ENCODE measurements around the gene DAB1.

DAB1 gene

DNA sequence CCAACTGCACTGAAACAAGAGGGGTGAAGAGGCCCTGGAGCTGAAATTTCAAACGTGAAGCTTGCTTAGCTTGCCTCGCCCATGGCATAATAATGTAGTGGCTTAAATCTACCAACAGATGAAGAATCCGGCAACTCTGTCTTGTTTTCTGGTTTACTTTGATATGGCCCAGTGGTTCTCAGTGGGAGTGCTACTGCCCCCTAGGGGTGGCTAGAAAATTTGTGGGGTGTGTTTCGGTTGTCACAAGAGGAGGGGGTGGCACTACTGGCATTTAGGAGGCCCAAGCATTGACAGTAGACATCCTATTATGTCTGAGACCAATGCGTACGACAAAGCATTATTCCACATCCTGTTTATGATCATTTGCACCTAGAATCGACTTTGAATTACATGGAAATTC is 406.1 kb downstream of the DAB1 start:
- no peak for DNase-seq

DNA sequence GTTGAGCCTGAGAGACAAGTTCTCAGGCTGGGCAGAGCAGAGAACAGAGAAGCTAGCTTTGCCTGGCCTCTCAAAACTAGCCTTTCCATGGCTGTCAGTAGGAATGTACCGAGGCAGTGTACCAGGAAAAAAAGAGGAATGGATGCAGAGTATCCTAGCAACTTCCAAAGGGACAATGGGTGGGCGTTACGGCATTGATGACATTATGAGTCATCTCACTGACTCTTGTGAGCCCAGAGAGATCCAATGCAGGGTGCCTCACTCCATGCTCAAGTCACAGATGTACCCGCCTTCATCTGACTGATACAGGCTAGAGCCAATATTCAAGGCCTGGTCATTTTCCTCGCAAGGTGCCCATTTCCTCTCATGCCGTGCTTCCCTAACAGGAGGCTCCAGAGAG is 406.7 kb downstream of the DAB1 start:
- no peak for DNase-seq

DNA sequence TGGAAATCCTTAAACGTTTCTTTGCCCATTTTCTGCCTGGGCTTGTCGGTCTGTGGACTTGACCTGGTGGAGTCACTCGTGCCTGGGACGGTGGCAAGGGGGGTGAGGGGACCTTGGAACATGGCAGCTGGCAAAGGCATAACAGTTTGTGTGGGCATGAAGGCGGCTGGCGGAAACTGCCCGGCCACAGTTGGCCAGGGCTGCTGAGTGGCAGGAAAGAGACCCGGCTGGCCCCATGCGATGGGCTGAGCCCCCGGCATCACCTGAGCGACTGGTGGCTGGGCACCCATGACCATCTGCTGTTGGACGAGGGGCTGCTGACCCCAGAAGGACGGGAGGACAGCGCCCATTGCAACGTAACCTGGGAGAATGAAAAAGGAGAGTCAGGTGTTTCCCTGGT is 408.8 kb downstream of the DAB1 start:
- DNase-seq = no peak

DNA sequence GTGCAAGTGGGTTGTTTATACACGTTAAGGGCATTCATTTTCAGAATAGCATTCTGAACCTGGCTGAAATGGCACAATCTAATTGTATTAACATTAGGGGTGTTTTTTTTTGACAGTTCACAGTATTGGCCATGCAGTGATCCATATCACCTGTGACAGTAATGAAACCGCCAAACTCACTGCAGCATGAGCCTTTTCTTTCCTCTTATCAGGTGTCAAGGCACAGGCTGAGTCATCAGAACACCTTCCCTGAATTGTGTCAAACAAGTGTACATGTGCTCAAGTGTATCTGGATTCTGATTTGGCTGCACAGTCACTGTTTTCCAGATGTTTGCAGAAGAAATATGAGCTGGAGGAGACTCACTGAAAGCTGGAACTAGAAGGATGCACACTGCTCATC is 410.3 kb downstream of the DAB1 start:
- no peak for DNase-seq

DNA sequence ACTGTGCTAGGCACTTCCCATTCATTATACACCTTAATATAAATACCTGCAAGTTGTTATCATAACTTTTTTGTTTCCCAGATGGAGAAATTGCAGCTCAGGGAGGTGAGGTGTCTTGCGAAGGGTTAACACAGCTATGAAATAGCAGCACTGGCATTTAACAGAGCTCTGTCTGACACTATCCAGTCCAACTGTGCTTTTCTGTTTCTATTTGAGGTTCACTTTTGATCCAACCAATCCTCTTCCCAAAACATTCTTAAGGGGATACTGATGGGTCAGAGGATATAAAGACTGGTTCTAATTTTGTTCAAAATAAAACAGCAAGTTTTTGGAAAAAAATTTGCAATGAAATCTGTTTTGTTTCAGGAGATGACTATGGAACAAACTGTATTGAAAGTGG is 411.5 kb downstream of the DAB1 start:
- DNase-seq = no peak

DNA sequence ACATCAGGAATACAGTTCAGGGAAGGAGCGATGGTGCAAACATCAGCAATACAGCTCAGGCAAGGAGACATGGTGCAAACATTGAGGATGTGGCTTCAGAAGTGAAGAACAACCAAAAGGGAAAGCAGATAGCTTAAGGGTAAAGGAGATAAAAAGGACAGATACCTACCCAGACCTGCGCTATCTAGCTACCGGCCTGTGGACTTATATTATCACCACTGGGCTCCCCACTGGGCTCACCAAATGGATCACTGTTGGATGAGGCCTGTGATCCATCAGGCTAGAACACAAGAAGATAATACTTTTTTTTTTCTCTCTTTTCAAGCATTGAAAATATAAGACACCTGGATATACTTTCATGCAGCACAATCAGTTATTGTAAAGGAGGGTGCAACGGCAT is 413.3 kb downstream of the DAB1 start:
- no peak for DNase-seq

DNA sequence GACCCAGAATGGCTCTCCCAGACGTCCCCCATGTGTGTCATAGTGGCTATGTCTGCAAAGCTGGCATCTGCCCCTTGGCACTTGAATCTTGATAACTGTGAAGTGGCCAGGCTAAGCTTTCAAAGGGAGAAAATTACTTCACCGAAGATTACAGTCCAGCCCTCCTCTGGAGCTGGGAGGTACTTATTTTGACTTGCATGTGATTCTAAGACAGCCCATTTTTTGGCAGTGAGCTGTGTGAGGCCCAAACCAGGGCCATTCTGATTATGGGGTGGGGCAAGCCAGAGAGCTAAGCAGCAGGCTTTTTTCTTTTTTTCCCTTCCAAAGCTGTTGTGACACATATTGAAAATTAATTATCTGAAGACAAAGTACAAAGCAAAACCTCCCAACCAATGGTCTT is 415.9 kb downstream of the DAB1 start:
- DNase-seq = no peak

DNA sequence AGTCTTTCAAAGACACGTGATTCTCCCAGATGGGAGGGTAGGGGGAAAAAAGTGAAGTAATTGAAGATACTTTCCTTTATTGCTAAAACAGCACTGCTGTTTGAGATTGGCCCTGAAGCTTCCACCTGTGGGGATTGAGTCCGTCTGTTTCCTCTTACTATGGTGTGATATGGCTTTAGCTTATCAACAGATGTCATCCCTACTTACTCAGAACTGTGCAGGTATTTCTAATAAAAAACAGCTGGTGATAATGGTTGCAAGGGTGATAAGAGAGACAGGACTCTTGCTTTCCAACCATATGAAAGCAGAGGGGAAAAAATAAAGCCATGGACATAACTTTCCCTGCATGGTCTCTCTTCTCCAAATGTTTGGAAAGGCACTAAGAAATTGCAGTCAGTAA is 416.4 kb downstream of the DAB1 start:
- no peak for DNase-seq

DNA sequence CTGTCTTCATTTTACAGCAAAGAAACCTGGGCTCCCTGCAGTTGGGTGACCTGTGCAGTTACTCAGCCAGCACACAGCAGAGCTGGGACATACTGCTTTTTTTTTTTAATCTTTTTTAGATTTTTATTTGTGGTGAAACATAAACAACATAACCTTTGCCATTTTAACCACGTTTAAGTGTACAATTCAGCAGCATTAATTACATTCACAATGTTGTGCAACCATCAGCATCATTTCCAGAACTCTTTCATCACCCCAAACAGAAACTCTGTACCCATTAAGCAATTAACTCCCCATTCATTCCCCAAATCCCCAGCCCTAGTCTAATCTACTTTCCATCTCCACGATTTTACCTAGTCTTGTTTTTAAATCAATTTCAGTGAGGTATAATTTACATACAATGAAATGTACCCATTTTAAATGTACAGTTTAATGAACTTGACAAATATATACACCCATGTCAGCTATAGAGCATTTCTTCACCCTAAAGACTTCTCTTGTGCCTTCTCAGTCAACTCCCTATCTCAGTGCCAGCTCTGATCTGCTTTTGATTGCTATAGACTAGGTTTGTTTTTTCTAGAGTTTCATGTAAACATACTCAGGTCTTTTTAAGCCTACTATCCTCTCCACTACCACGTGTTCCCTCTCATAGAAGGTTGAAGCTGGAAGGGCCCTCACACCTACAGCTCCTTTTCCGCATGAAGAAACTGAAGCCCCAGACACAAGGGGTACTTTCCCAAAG is 420.3 kb downstream of the DAB1 start:
- no peak for DNase-seq

DNA sequence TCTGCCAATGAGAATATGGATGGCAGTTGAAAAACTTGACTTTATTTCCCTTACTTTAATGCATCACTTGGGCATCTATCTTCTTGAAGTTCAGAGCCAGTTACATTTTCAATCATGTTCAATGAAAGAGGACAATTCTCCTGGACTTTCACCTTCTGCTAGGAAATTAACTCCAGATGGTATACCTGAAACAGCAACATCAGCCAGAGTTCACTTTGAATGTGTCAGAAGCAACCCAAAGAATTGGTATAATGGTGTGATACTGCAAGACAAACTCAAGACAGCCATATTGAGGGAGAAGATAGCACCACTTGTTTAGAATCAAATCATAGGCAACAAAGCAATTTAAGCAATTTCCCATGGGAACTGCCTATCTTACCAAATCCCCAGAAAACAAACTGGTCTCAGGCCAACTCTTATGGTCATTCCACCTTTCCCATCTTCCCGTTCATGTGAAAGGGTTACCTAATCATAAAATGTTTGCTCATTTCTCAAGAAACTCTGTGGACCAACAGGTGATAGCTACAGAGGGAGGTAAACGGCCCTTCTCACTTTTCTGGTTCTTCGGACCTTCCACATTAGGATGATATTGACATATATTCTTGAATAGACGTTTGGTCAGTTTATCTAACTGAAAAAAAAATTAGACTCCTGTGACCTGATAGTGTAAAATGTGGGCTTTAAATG is 428.3 kb downstream of the DAB1 start:
- no peak for DNase-seq

DNA sequence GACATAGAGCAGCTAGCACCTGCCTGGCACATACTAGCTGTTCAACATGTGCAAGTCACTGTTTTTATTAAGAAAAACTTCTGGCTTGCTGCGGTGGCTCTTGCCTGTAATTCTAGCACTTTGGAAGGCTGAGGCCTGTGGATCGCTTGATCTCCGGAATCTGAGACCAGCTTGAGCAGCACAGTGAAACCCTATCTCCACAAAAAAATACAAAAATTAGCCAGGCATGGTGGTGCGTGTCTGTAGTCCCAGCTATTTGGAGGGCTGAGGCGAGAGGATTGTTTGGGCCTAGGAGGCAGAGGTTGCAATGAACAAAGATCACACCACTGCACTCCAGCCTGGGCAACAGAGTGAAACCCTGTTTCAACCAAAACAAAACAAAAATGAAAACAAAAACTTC is 430.4 kb downstream of the DAB1 start:
- DNase-seq = no peak

DNA sequence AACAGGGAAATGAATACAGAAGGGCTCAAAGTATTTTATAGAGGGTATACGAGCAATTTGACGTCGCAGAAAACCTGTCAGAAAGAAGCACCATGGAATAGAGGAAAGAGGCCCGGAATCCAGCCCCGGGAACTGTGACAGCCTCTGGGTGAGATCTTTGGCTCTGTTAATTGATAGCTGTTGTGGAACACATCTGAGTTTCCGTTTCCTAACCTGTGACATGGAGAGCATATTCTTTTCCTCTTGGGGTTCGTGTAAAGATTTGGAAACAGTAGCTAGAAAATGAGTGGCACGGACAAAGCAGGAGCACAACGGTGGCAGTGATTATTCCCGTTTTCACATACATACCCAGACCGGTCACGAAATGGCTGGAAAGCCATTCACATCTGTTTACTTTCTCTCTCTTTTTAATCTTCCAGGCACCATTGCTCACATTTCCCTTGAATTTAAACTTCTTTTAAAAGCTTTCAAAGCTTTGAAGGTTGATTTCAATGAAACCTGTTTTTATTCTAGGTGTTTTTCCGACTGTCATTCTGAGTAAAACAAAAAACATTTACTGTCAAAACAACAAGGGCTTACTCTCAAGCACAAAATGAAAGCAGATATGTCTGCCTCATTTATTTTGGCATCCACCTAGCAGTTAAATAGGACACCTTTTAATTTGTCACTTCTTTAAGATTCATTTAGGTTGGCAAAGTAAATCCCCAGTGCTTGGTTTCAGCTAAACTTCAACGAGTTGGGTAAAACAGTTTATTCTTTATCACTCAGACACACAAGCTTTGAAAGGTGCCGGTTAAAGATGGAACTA is 431.3 kb downstream of the DAB1 start:
- no peak for DNase-seq

DNA sequence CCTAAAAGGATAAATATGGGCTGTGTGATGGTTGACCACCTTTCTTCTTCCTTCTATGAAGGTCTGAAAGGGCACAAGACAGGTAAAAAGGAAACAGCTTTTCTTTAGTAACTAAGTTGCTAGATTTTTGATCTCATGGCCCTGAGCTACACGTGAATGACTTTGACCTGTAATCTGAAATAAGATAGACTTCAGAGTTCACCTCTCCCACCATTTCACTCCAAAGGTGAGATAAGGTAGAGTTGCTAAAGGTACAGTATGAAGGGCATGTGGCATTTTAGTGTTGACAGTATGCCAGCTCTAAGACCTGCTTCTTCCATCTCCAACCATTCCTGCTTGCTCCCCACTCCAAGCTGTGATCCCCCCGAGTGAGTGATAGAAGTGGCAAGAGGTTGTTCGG is 432.3 kb downstream of the DAB1 start:
- DNase-seq = no peak

DNA sequence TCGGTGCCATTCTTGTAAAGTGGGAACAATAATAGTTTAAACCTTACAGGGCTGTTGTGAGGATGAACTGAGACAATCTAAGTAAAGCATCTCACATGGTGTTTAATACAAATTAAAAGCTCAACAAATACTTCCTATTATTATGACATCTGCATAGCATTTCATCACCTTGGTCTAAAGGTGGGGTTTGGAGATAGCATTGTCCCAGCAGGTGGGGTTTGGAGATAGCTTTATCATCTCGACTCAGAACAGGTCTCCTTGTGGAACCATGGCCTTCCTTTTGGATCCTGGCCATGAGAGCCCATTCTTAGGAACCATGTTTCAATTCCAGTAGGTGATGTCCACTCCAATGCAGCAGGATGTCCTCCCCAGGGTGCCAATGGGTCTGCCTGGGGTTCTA is 437.5 kb downstream of the DAB1 start:
- DNase-seq = no peak

DNA sequence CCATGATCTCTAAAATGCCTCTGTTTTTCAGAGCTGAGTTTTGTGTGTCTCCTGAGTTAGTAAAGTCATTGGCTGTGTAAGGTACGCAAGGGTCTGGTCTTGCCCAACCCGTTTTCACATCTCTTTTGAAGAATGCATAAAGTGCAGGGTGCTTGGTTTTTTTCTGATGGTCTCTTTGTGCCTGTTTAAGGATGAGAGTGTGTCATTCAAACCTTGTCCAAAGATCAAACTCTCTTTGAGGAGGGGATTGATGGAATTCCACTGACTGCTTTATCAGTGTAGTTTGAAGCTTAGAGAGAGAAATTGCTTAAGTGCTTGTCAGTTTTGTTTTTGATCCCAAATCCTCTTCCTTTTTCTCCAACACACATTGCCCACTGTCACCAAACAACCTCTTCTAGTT is 438.0 kb downstream of the DAB1 start:
- no peak for DNase-seq

DNA sequence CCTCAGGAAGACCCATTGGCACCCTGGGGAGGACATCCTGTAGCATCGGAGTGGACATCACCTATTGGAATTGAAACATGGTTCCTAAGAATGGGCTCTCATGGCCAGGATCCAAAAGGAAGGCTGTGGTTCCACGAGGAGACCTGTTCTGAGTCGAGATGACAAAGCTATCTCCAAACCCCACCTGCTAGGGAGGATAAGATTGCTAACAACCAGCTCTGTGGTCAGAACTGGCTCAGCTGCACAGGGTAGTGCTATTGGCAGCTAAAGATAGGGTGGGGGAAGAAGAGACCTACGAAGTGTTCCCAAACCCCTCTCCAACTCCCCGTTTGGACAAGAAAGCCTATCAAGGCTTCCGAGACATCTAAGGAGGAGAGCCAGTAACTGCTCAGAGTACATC is 440.4 kb downstream of the DAB1 start:
- DNase-seq = no peak

DNA sequence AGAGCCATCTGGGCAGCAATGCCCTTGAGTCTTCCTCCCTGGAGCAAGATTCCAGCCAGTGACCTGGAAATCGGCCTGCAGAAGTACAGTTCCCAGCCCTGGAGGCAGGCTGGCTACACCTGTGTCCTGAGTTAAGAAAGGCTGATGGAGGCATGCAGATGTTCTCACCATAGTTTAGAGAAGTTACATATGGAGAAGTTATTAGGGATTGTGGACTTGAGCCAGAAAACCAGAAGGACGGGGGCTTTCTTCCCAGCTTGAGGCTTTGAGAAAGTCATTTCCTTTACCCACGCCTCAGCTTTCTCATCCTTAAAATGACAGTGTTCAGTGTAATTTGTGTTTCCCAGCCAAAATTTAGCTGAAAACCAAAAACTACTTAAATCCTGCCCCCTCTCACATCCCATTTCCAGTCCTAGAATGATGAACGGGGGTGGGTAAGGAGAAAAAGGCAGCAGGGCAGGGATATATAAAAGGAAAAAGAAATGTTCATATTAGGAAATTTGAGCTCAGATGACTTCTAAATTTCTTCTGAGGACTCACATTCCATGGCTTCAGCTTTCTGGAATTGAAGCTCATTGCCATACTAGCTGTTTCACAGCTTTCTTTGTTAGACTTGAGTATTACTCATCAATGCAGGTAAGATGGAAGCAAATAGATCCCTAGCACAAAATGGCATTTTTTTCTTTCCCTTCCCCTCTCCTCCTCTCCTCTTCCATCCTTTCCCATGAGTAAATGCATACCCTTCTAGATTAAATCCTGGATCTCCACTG is 443.7 kb downstream of the DAB1 start:
- DNase-seq = no peak

DNA sequence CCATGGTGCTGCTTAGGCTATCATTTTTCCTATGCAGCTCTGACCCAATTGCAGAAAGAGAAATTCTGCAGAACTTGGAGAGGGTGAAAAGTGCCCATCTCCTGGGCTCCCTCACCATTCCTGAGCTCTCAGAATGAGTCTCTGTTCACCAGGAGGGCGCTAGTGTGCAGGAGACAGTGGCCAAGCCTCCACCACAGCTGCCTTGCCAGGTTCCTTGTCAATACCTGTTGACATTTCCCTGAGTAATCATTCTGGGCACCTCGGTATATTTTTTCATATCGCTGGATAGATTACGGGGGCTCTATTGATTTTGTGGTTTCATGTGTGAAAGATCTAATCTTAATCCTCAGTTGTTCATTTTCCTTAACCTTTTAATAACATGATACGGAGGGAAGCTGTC is 445.0 kb downstream of the DAB1 start:
- no peak for DNase-seq

DNA sequence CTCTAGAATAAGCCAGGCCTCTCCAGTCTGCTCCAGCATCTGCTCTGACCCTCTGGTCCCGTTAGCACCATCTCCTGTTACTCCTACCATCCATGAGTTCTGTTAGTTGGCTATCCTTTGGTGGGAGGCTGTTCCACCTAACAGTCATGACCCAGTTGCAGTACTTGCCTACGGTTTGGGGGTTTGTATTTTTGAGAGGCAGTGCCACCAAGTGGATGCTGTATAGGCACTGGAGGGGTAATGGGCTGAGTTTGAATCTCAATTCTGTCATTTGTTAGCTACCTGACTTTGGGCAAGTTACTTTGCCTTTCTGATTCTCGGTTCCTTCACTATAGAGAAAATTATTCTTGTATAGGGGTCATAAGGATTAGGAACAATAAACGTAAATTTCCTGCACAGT is 445.9 kb downstream of the DAB1 start:
- DNase-seq = no peak

DNA sequence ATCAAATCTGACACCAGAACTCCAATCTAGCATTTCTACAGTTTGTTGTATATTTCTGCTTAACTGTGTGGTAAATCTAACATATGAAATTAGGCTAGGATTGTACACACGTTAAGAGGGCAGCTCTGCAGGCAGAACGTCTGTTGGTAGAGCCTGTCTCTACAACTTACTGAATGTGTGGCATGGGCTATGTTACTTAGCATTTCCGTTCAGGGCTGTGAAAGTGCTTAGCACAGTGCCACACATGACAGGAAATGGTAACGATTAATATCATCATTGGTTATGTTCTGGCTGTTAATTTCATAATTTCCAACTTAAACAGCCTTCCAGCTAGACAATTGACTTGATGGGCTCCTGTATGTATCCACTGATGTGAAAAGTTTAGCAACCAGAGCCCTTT is 448.4 kb downstream of the DAB1 start:
- DNase-seq = no peak

DNA sequence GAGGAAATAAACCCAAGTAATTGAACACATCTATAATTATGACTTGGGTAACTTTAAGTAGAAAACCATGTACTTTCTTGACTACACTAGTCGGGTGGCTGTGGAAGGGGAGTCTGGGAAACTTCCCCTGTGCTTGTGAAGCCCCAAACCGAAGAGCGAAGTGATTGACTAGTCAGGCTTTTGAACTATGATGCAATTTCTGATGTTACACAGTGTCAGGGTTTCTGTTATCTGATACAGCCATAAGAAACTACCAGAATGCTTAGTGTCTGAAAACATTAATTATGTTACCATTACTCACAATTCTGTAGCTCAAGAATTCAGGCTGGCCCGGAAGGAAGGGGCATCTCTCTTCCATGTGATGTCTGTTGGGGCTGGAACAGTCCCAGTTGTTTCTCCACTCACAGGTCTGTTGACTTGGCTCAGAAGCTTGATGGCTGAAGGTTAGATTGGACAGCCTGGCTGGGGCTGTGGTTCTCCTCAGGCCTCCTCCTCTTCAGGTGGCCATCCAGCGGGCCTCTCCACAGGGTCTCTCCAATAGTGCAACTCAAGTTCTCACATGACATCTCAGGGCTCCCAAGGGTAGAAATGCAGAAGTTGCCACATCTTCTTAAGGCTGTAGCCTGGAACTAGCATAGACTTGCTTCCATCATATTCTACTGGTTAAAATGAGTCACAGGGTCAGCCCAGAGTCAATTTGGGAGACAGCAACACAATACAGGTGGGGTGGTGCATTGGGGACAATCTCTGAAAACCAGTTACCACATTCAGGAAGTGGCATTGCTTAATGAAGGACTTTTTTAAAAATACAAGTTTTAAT is 449.7 kb downstream of the DAB1 start:
- DNase-seq = no peak

DNA sequence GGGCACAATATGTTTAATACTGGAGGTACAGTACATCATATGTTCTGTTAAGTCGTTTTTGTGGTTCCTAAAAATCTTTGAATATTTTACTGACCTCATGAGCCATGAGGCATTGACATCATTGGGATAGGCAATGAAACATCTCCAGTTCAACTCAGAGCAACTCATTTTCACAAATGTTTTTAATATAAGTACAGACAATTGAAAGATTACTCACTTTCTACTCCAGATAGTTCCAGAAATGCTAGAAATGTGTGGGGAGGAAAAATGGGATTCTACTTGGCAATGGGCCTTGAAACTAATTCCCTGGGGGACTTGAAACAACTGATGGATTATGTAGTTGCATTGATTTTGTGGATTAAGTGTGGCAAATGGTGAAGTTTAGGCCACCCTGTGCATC is 450.9 kb downstream of the DAB1 start:
- DNase-seq = no peak
